DMS153 treated with DMSO at 0.1 percent for 48 hours (cell line): ENCODE data around the gene RAD52.
A peak's percentile ranks its signal among the peaks of the same experiment; 100 is the strongest.

ENCODE experiments used
- DNase-seq: peaks from one replicate; lab custom pipeline; 2025; ENCODE audit not compliant: unreplicated experiment; lab: John Stamatoyannopoulos, UW

RAD52 gene

DNA sequence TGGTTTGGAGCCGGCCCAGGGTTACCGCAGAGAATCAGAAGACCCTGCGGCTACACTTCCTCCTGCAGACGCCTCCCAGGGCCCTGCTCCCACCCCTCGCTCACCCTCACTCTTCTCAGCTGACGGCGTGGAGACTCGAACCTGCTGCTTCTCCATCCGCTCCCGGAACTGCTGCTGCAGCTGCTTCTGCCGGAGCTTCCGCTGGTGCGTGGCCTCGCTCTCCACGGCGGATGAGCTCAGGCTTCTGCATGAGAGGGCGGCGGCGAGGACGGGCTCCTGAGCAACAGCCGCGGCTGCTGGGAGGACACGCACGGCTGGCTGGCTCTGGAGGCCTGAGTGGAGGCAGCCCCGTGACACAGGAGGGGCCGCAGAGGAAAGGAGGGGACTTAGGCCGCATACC lies 33.3 kb downstream of the RAD52 start:
- DNase-seq: no peak

DNA sequence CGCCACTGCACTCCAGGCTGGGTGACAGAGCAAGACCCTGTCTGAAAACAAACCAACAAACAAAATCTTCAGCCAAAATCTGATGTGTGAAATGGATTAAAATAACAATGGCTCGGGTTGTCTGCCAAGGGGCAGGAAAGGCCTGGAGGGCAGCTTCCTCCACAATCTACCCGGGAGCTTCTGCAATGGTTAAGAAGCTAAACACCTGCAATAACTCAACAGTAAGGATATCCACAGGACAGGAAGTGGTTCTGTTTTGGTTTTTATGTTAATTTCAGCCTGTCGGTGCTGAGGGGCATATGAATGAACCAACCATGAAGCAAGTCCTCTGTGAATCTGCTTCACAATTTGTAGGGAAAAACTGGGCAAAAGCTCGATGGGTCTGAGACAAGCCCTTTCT lies 34.4 kb downstream of the RAD52 start:
- DNase-seq: no peak

DNA sequence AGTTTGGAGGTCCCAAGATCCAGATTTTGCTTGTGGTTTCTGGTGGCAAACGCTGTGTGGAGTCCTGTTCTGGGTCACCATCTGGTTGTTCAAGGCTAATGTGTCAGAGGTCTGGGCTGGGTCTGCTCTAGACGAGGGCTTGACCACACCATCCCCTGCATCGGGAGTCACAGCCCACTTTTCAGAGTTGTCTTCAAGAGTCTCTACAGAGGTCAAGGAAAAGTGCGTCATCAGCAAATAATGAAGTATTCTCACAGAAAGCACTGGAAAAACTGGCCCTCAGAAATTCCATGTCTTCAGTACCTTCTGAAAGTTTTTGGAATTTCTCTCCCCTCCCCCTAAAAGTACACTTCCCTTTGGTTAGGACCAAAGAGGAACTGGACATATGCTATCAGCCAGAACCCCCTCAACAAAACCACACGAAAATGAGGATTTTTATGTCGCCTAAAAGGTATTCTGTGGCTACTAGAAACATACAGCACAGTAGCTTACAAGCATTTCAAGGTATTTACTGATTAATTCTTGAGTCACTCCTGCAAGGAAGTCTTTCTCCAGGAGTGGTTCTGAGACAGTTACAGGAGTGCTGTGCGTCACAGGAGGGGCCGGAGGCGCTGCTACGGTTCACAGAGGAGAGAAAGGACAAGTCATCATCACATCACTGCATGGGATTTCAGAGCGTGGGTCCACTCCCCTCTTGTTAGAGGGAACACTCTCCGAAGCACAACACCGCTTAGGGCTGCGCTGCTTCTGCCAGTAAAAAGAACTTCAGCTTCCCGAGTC lies 35.4 kb downstream of the RAD52 start:
- DNase-seq: no peak

DNA sequence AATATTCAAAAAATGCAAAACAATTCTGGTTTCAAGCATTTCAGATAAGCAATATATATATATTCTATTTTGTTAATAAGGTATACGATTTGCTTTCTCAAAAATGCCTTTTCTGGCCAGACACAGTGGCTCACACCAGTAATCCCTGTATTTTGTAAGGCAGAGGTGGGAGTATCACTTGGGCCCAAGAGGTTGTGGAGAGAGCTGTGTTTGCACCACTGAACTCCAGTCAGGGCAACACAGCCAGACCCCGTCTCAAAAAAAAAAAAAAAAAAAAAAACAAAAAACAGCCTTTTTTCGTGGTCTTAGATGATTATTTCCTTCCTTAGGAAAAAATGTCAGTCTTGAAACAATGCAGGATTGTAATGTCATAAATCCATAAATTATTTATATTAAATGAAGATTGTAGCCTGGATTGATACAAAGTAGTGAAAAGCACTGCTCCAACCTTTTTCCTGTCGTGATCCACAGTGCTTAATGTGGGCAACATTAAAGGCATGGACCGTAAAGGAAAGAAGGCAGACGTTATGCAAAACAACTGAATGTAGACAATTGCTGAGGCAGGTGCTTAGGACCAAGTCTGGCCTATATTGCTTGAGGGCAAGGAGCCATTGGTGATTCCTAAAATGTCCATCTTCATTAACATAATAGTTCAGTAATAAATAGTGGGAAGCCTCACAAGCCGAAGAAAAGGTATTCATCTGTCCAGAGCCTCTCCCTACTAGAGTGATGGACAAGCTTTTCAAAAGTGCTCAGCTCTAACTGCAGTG lies 36.8 kb downstream of the RAD52 start:
- DNase-seq: no peak

DNA sequence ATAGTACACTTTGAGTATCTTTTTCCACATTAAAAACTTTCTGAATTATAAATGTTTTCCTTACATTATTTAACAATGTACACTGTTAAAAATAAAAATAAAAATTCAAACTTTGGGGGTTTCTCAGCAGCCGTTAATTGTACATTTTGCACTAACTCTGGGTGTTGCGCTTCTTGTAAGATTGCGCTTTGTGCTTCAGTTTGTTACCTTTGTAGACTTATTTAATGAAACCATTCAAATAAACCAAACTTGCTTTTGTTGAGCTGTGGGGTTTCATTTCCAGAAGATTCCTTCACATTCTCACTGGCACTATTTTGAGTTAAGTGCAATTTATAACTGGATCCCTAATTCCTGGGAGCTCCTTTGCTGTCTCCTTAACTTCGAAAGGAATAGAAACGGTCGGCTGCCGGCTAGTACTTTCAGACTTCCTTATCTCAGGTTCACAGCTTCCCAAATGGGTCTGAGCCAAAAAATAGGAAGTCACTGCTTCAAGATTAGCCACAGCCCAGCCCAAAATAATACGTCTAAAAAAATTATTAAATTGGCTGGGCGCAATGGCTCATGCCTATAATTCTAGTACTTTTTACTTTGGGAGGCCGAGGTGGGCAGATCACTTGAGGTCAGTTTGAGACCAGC lies 38.2 kb downstream of the RAD52 start:
- DNase-seq: no peak

DNA sequence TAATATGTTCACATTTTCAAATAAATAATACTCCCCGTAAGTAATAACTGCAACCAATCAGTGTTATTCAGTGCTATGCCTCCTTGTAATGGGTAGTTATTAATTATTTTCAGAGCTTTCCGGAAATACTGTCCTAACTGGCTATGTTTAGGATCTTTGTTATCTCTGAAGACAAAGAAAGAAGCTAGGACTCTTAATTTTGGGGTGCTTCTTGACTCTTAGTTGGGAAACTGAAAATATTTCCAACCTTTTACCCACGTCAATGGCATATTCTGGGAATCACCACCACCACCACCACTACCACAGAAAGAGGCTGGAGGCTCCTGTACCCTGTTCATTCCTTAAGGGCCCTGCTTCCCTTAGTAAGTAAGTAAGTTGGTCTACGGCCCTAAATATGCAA lies 39.1 kb downstream of the RAD52 start:
- DNase-seq: no peak

DNA sequence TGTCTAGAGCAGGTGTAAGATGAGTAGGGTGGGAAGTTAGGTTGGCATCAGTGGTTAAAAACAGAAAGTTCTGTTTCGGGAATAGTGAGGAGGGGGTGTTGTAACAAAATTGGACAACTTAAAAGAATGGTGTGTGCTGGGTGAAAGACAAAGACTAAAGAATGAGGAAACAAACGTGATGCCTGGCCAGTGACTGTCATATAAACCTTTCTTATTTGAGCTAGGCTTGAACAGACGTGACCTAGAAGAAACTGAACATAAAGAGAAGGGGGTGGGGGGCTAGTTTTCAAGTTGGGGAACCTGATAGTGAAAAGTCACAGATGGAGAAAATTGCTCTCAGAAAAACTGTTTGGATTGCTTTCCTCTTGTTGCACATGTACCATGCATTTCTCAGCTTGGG lies 39.6 kb downstream of the RAD52 start:
- no peak for DNase-seq

DNA sequence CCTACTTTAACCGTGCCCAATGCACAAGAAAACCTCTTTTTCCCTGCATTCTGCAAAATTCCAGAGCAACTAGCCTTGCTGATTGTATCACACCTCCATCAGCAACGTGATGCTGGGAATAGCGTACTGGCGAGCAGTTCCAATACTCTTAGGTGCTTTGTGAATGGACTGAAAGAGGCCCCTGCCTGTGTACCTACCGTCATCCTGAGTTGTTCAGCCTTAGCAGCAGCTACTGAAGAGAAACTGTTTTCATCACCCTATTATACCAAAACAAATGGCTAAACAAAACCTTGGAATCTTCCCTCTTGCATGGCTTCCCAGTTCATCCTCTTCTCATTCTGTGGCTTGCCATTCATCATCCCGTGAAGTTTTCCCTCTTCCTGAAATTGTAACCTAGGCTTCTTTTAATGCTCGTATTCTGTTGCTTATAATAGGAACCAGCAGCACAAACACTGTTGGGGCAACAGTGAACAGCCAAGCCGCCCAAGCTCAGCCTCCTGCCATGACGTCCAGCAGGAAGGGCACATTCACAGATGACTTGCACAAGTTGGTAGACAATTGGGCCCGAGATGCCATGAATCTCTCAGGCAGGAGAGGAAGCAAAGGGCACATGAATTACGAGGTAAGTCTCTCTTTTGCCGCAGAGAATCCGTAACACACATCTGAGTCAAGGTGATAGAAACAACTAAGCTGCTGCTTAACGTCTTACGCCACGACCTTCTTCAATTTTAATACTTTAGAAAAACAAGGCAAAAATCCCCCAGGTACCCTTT lies 41.9 kb downstream of the RAD52 start:
- DNase-seq: no peak

DNA sequence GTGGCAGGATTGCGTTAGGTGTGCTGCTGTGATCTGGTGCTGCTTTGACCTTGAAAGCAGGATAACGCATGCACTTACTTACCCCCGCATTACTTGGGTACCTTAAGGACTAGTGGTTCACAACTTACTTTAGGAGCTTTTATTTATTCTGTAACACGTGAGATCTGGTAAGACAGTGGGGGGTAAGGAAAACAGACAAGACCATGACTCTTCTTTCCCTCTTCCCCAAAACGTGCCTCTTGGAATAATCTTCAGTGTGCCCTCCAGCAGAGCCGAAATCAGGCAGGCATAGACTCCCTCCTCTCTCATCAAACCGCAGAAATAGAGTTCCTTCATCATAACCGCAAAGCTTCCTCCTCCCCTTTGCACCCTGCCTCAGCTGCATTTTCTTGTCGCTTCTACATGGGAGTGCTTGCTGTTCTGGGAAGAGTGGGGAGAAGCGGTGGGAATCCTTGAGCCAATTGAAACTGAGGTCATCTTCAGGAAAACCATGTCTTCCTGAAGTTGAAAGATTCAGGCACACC lies 43.4 kb downstream of the RAD52 start:
- no peak for DNase-seq

DNA sequence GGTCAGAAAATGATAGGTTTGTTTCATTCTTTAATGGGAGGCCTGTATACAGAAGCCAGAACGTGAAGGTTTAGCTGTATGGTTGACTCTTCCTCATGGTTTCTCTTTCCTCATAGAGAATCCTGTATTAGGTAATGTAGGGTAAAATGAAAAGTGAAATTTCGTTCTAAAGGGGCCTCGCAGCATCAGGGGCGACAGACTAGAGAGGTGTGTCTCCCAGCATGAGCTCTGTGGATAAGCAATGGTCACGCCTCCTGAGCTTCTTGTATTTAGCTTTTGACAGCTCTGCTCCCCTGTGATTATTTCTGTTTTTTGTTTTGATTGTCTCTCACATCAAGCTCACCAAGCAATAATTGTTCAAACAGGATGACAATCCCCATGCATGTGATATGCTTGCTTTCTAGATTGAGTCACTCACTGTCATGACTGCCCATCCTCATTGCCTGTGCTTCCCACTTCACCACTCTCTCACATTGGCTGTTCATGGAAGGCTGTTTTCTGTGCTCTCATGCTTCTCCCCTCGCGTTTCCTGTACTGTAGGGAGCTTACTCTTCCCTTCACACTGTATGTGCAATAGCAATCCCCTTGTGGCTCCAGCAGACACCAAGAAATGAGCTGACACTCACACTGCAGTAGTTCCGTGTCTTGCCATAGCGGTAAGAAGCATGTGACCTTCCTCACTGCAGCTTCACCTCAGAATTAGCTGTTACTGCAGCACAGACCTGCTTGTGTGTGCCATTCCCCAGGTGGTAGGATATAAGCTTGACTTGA lies 44.0 kb downstream of the RAD52 start:
- no peak for DNase-seq

DNA sequence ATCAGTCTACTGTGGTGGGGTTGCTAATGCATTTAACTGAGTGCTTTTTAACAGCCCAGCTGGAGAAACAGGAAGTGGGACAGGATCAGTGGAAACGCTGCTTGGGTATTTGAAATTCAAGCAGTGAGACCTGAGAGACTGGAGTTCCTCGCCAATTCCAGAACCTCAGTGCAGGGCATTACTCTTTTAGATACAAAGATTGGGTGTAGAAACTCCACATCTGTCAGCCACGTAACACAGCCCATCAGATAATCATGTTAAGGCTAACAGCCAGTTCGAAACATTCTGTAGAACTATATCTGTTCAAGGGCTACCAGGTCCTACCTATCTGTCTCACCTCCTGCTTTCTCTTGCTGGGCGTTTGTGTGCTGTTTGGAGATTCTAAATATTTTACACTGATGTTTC lies 45.5 kb downstream of the RAD52 start:
- DNase-seq: peak; percentile 76

DNA sequence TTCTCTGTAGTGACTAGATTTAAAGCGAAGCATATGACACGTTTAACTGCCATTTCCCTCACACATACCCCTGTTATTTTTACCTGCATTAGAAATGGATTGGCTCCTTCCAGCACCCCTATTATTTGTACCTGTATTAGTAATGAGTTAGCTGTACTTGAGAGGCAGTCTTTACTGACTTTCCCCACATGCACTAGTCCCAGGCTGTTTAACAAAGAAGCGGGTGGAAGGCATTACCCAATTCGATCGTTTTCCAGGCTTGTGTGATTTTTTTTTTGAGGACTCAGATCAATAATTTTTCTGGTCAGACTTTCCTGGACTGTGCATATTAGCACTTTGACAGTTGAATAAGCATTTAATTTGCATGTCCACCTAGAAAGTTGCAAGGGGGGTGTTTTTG lies 46.4 kb downstream of the RAD52 start:
- DNase-seq: no peak

DNA sequence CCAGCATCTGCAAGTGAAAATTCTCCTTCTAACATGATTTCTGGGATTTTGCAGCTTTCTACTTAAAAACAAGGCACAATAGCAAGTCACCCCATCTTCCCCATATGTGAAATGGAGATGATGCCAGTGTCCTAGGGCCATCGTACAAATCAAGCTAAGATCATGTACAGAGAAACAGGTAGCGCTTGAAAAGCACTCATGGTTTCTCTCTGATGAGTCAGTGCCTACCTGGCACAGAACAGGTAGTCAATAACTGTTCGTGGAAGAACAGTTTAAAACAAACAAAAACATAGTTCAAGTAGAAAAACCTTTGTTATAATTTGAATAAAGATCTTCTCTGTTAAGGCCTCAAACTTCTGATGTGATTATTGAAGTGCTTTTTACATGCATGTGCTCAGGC lies 46.9 kb downstream of the RAD52 start:
- no peak for DNase-seq

DNA sequence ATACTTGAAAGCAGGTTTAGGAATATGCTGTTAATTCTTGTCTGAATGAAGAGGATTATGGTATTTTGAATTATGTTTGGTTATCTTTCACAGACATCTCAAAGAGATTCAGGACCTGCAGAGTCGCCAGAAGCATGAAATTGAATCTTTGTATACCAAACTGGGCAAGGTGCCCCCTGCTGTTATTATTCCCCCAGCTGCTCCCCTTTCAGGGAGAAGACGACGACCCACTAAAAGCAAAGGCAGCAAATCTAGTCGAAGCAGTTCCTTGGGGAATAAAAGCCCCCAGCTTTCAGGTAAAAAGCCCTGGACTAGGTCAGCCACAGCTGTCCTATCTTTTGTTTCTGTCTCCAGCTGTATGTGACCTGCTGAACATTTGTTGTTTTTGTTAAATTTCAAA lies 52.1 kb downstream of the RAD52 start:
- DNase-seq: no peak

DNA sequence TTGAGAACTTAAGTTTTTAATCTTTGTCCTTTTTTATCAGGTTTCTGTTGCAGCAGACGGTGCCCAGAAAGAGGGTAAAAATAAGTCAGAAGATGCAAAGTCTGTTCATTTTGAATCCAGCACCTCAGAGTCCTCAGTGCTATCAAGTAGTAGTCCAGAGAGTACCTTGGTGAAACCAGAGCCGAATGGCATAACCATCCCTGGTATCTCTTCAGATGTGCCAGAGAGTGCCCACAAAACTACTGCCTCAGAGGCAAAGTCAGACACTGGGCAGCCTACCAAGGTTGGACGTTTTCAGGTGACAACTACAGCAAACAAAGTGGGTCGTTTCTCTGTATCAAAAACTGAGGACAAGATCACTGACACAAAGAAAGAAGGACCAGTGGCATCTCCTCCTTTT lies 53.5 kb downstream of the RAD52 start:
- no peak for DNase-seq

DNA sequence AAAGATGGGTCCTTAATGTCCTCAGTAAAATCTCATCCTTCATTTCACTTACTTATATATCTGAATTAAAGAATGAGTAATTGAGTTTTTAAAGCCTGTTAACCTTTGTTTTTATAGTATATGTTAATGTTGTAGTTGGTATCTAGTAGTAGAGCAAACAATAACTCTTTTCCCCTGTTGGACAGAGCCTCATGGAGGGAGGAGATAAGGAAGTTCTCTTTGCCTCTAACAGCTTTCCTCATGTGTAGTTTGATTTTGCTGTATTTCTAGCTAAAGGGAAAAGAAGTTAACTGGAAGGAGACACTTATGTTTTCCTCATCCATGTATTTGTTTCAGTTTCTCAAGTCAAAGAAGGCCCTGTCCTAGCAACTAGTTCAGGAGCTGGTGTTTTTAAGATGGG lies 55.3 kb downstream of the RAD52 start:
- no peak for DNase-seq

DNA sequence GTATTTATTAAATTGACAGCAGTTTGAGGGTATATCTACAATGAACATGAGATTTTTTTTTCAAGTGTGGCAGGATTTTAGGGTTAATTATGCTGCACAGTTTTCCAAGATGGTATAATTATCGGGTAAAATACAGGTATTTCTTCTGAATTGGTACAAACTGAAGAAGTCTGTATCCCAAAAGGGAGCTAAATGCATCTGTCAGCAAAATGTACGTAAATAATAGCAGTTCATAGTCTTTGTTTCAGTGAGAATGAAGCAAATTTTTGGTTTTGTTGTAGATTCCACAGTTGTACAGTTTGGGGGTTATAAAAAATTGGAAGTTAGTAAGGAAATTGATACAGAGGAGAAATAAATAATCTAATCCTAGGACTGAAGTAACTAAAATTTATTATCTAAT lies 63.3 kb downstream of the RAD52 start:
- no peak for DNase-seq

DNA sequence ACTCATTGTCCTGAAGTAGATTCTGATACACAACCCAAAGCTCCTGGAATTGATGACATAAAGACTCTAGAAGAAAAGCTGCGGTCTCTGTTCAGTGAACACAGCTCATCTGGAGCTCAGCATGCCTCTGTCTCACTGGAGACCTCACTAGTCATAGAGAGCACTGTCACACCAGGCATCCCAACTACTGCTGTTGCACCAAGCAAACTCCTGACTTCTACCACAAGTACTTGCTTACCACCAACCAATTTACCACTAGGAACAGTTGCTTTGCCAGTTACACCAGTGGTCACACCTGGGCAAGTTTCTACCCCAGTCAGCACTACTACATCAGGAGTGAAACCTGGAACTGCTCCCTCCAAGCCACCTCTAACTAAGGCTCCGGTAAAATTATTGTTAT lies 63.8 kb downstream of the RAD52 start:
- no peak for DNase-seq

DNA sequence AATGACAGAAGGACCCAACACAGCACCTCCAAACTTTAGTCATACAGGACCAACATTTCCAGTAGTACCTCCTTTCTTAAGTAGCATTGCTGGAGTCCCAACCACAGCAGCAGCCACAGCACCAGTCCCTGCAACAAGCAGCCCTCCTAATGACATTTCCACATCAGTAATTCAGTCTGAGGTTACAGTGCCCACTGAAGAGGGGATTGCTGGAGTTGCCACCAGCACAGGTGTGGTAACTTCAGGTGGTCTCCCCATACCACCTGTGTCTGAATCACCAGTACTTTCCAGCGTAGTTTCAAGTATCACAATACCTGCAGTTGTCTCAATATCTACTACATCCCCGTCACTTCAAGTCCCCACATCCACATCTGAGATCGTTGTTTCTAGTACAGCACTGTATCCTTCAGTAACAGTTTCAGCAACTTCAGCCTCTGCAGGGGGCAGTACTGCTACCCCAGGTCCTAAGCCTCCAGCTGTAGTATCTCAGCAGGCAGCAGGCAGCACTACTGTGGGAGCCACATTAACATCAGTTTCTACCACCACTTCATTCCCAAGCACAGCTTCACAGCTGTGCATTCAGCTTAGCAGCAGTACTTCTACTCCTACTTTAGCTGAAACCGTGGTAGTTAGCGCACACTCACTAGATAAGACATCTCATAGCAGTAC lies 64.6 kb downstream of the RAD52 start:
- DNase-seq: no peak

DNA sequence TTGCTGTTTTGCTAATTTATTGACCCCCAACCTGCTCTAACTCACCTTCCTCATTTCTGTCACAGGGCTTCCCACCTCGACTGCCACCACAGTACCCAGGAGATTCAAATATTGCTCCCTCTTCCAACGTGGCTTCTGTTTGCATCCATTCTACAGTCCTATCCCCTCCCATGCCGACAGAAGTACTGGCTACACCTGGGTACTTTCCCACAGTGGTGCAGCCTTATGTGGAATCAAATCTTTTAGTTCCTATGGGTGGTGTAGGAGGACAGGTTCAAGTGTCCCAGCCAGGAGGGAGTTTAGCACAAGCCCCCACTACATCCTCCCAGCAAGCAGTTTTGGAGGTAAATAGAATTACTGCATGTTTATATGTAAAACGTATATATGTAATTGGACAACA lies 68.8 kb downstream of the RAD52 start:
- DNase-seq: no peak
